ENCODE measurements around the gene FAM13A. TPM values are rescaled to one million over a fixed set of nuclear protein-coding genes. Genes with fewer than 3 reads are reported as not detected.

Gene FAM13A
- total and polyA plus RNA-seq, 9 of the 15 experiments (the other 6 are each of a cell fraction or from before 2014, with no cell fraction given), result 11.3 to 23.3 (median 14.7) TPM

DNA sequence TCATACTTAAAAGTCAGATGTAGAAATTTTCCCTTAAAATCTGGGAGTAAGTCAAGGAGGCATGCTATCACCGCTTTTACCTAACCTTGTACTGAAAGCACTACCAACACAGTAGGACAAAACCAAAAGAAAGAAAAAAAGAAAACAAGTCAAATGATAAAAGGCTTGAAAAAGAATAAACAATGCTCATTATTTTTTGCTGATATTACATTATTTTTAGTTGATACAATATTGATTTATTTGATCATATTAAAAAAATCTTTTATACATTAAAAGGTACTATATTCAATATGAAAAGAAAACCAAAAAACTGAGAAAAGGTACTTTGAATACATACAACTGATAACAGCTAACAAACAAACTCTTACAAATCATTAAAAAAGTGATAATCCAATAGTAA is 164.3 kb downstream of the FAM13A start (continued):
- TF ChIP-seq, protein P1, sequence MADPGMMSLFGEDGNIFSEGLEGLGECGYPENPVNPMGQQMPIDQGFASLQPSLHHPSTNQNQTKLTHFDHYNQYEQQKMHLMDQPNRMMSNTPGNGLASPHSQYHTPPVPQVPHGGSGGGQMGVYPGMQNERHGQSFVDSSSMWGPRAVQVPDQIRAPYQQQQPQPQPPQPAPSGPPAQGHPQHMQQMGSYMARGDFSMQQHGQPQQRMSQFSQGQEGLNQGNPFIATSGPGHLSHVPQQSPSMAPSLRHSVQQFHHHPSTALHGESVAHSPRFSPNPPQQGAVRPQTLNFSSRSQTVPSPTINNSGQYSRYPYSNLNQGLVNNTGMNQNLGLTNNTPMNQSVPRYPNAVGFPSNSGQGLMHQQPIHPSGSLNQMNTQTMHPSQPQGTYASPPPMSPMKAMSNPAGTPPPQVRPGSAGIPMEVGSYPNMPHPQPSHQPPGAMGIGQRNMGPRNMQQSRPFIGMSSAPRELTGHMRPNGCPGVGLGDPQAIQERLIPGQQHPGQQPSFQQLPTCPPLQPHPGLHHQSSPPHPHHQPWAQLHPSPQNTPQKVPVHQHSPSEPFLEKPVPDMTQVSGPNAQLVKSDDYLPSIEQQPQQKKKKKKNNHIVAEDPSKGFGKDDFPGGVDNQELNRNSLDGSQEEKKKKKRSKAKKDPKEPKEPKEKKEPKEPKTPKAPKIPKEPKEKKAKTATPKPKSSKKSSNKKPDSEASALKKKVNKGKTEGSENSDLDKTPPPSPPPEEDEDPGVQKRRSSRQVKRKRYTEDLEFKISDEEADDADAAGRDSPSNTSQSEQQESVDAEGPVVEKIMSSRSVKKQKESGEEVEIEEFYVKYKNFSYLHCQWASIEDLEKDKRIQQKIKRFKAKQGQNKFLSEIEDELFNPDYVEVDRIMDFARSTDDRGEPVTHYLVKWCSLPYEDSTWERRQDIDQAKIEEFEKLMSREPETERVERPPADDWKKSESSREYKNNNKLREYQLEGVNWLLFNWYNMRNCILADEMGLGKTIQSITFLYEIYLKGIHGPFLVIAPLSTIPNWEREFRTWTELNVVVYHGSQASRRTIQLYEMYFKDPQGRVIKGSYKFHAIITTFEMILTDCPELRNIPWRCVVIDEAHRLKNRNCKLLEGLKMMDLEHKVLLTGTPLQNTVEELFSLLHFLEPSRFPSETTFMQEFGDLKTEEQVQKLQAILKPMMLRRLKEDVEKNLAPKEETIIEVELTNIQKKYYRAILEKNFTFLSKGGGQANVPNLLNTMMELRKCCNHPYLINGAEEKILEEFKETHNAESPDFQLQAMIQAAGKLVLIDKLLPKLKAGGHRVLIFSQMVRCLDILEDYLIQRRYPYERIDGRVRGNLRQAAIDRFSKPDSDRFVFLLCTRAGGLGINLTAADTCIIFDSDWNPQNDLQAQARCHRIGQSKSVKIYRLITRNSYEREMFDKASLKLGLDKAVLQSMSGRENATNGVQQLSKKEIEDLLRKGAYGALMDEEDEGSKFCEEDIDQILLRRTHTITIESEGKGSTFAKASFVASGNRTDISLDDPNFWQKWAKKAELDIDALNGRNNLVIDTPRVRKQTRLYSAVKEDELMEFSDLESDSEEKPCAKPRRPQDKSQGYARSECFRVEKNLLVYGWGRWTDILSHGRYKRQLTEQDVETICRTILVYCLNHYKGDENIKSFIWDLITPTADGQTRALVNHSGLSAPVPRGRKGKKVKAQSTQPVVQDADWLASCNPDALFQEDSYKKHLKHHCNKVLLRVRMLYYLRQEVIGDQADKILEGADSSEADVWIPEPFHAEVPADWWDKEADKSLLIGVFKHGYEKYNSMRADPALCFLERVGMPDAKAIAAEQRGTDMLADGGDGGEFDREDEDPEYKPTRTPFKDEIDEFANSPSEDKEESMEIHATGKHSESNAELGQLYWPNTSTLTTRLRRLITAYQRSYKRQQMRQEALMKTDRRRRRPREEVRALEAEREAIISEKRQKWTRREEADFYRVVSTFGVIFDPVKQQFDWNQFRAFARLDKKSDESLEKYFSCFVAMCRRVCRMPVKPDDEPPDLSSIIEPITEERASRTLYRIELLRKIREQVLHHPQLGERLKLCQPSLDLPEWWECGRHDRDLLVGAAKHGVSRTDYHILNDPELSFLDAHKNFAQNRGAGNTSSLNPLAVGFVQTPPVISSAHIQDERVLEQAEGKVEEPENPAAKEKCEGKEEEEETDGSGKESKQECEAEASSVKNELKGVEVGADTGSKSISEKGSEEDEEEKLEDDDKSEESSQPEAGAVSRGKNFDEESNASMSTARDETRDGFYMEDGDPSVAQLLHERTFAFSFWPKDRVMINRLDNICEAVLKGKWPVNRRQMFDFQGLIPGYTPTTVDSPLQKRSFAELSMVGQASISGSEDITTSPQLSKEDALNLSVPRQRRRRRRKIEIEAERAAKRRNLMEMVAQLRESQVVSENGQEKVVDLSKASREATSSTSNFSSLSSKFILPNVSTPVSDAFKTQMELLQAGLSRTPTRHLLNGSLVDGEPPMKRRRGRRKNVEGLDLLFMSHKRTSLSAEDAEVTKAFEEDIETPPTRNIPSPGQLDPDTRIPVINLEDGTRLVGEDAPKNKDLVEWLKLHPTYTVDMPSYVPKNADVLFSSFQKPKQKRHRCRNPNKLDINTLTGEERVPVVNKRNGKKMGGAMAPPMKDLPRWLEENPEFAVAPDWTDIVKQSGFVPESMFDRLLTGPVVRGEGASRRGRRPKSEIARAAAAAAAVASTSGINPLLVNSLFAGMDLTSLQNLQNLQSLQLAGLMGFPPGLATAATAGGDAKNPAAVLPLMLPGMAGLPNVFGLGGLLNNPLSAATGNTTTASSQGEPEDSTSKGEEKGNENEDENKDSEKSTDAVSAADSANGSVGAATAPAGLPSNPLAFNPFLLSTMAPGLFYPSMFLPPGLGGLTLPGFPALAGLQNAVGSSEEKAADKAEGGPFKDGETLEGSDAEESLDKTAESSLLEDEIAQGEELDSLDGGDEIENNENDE (IDR thresholded peaks at IDR 0.05; ENCODE audit: low read depth, low read length), result no peak
- TF ChIP-seq ZNF197 (CRISPR knock-in tag; IDR thresholded peaks at IDR 0.05; ENCODE audit: low read depth), result no peak
- TF ChIP-seq ZNF707 (CRISPR knock-in tag; conservative IDR thresholded peaks at IDR 0.05), result no peak
- TF ChIP-seq, protein P2, sequence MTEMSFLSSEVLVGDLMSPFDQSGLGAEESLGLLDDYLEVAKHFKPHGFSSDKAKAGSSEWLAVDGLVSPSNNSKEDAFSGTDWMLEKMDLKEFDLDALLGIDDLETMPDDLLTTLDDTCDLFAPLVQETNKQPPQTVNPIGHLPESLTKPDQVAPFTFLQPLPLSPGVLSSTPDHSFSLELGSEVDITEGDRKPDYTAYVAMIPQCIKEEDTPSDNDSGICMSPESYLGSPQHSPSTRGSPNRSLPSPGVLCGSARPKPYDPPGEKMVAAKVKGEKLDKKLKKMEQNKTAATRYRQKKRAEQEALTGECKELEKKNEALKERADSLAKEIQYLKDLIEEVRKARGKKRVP (CRISPR knock-in tag; IDR thresholded peaks at IDR 0.05), result no peak
- peak; percentile 96 for TF ChIP-seq ZNF316 (IDR thresholded peaks at IDR 0.05)
- no peak for TF ChIP-seq POLR2A (conservative IDR thresholded peaks at IDR 0.05)
- TF ChIP-seq MAFG (tag; conservative IDR thresholded peaks at IDR 0.05), result peak; percentile 73
- no peak for TF ChIP-seq RB1 (IDR thresholded peaks at IDR 0.05; ENCODE audit: low read depth)

Data from K562 (cell line).